WTC11 (cell line): ENCODE data around the gene GPR62.

Experiments used
- ATF1 ChIP-seq: sonication (generic); formaldehyde crosslinking; IDR thresholded peaks from 2 replicates; pipeline ENCODE4 v1.8.1; 2023; ENCODE audit warnings: mild to moderate bottlenecking, moderate library complexity, missing genetic modification reagents
- ATF2 ChIP-seq: sonication (generic); formaldehyde crosslinking; IDR thresholded peaks from 2 replicates; pipeline ENCODE4 v1.8.1; 2022; ENCODE audit warnings: low read depth, missing genetic modification reagents, borderline replicate concordance
- CREB1 ChIP-seq: sonication (generic); formaldehyde crosslinking; IDR thresholded peaks from 2 replicates; pipeline ENCODE4 v1.8.0; 2023; ENCODE audit warnings: mild to moderate bottlenecking, missing genetic modification reagents
- CTCF ChIP-seq: fragments of 200-600 bp; IDR thresholded peaks from 2 replicates; pipeline ENCODE4 v1.8.0; 2022; ENCODE audit warnings: antibody characterized with exemption
- FOXK1 ChIP-seq: sonication (generic); formaldehyde crosslinking; IDR thresholded peaks from 2 replicates; pipeline ENCODE4 v1.8.0; 2022; ENCODE audit warnings: mild to moderate bottlenecking, moderate library complexity, missing genetic modification reagents
- JUN ChIP-seq: sonication (generic); formaldehyde crosslinking; IDR thresholded peaks from 2 replicates; pipeline ENCODE4 v1.8.0; 2023; ENCODE audit warnings: mild to moderate bottlenecking, missing genetic modification reagents
- OVOL2 ChIP-seq: fragments of 250-450 bp; sonication (Bioruptor Pico); IDR thresholded peaks from 2 replicates; pipeline ENCODE4 v1.9.0; 2021; ENCODE audit warnings: mild to moderate bottlenecking, borderline replicate concordance
- PREB ChIP-seq: sonication (generic); formaldehyde crosslinking; IDR thresholded peaks from 2 replicates; pipeline ENCODE4 v1.8.1; 2022; ENCODE audit warnings: mild to moderate bottlenecking, missing genetic modification reagents, moderate library complexity, borderline replicate concordance
- RELA ChIP-seq: sonication (generic); formaldehyde crosslinking; IDR thresholded peaks from 2 replicates; pipeline ENCODE4 v1.8.1; 2022; ENCODE audit warnings: missing genetic modification reagents, mild to moderate bottlenecking, borderline replicate concordance
- ZNF232 ChIP-seq: sonication (generic); formaldehyde crosslinking; IDR thresholded peaks from 2 replicates; pipeline ENCODE4 v1.8.0; 2022; ENCODE audit warnings: mild to moderate bottlenecking, missing genetic modification reagents

GRCh38 chr3:52006820-52007133 lies 51.6 kb downstream of the GPR62 start:
- no peak for TF ChIP-seq OVOL2 (CRISPR knock-in tag)
- no peak for TF ChIP-seq CTCF
- TF ChIP-seq JUN: no peak
- no peak for TF ChIP-seq RELA (CRISPR knock-in tag)
- TF ChIP-seq PREB: no peak
- TF ChIP-seq ZNF232: no peak
- no peak for TF ChIP-seq FOXK1 (CRISPR knock-in tag)
- TF ChIP-seq ATF1 (CRISPR knock-in tag): no peak
- no peak for TF ChIP-seq CREB1 (CRISPR knock-in tag)
- no peak for TF ChIP-seq ATF2
